ENCODE measurements around the gene TRAF5.

DNA sequence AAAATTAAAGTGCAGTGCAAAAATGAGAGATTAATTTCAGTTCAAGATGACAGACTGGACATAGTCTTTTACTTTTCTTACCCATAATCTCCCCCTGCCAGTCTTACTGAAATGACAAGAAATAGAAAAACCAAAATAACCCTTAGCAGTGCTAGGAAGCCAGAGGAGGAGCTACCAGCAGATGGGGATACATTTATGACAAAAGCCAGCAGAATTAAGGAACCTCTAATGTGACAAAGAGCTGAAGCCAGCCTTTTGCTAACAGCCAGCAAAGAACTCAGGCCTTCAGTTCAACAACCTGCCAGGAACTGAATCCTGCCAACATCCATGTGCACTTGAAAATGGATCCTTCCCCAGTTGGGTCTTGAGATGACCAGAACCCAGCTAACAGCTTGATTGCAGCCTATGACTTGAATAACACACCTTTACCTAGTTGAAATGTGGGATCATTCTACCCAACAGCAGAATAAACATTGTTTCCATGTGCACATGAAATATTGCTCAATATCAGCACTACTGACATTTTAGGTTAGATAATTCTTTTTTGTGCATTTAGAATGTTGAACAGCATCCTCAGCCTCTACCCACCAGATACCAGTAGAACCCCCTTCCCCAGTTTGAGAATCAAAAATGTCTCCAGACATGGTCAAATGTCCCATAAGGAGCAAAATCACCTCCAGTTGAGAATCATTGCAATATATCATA, 7.9 kb upstream of the TRAF5 start:
- TF ChIP-seq CTCF (conservative IDR thresholded peaks at IDR 0.05 in 1 of 2, IDR thresholded peaks at IDR 0.05 in 1 of 2; ENCODE audit: extremely low read depth in 1 of 2, insufficient read depth in 1 of 2, low read depth in 1 of 2, low read length in 2 of 2) (no peak), EZH2 (IDR thresholded peaks at IDR 0.05; ENCODE audit: borderline replicate concordance, low read length) (no peak)
